Right lobe of liver (tissue), 4 donors: ENCODE data around the gene TESMIN.

ENCODE experiments used
- POLR2A ChIP-seq: fragments of 450-650 bp; IDR thresholded peaks from one replicate; pipeline ENCODE4 v1.6.1; 2017; ENCODE audit warnings: antibody characterized with exemption, mild to moderate bottlenecking
- TF ChIP-seq, protein P1 (sequence below), 4 donors: fragments of 200-600 bp in 3 of 4; fragments of 450-650 bp in 1 of 4; IDR thresholded peaks; one replicate each; pipeline versions ENCODE4 v1.5.1 to v1.8.0; 2016 to 2022; ENCODE audit warnings: antibody characterized with exemption in 4 of 4, mild to moderate bottlenecking in 2 of 4
- donor health status: DM: no; HTN: no; CAD: no.
- donor health status: DM: no; HTN: no; CAD: no.
- donor health status: DM: no; HTN: yes; CAD: no.

DNA sequence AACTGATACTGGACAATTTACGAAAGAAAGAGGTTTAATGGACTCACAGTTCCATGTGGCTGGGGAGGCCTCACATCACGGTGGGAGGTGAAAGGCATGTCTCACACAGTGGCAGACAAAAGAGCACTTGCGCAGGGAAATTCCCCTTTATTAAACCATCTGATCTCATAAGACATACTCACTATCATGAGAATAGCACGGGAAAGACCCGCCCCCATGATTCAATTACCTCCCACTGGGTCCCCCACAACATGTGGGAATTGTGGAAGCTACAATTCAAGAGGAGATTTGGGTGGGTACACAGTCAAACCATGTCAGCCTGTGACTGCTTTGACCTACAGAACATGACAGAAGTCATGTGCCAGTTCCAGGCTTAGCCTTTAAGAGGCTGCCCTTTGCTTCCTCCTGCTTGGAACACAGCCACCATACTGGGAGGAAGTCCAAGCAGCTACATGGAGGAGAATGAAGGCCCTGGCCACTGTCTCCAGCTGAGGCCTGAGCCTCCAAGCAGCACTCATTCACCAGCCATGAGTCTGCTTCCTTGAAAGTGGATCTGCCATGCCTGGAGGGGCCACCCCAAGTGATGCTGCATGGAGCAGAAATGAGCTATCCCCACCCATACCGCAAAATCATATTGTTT, 77.9 kb downstream of the TESMIN start:
- TF ChIP-seq, protein P1, sequence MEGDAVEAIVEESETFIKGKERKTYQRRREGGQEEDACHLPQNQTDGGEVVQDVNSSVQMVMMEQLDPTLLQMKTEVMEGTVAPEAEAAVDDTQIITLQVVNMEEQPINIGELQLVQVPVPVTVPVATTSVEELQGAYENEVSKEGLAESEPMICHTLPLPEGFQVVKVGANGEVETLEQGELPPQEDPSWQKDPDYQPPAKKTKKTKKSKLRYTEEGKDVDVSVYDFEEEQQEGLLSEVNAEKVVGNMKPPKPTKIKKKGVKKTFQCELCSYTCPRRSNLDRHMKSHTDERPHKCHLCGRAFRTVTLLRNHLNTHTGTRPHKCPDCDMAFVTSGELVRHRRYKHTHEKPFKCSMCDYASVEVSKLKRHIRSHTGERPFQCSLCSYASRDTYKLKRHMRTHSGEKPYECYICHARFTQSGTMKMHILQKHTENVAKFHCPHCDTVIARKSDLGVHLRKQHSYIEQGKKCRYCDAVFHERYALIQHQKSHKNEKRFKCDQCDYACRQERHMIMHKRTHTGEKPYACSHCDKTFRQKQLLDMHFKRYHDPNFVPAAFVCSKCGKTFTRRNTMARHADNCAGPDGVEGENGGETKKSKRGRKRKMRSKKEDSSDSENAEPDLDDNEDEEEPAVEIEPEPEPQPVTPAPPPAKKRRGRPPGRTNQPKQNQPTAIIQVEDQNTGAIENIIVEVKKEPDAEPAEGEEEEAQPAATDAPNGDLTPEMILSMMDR (IDR thresholded peaks at IDR 0.05), result no peak
- no peak for TF ChIP-seq POLR2A
